ENCODE measurements around the gene LBH.

- TF ChIP-seq EZH2phosphoT487 (IDR thresholded peaks at IDR 0.05; ENCODE audit: low read depth, severe bottlenecking, unreplicated experiment) (no peak), CTCF (IDR thresholded peaks at IDR 0.05; ENCODE audit: poor library complexity) (no peak)
Observed at GRCh38 chr2:30267161-30267975, 36.0 kb downstream of the LBH start.
